Brain microvascular endothelial cell (primary cell): ENCODE data around the gene DIAPH3.

Experiments
- DNase-seq: peaks from one replicate; pipeline ENCODE4 v3.0.0-alpha.2; 2020
- H3K27ac ChIP-seq: fragments of 250-450 bp; sonication (Bioruptor Pico); 2 replicates; pipeline ENCODE4 v1.5.1; 2020; ENCODE audit warnings: mild to moderate bottlenecking, moderate library complexity
- H3K27me3 ChIP-seq: fragments of 250-450 bp; sonication (Bioruptor Pico); replicated peaks from 2 replicates; pipeline ENCODE4 v1.5.1; 2020; ENCODE audit warnings: mild to moderate bottlenecking
- H3K36me3 ChIP-seq: fragments of 250-450 bp; sonication (Bioruptor Pico); replicated peaks from 2 replicates; pipeline ENCODE4 v1.5.1; 2020; ENCODE audit warnings: mild to moderate bottlenecking
- H3K4me3 ChIP-seq: 2 replicates; pipeline ENCODE4 v1.5.1; 2011; ENCODE audit warnings: low read depth, mild to moderate bottlenecking, control low read depth, low read length, moderate library complexity
- in situ Hi-C: cut with HindIII; loops from 2 replicates; pipeline ENCODE4 v1.10.0; 2017; ENCODE audit warnings: low sequenced_read_pairs, low pct_ligation_motif_present
- TF ChIP-seq, protein P1 (sequence below): IDR thresholded peaks from 2 replicates; pipeline ENCODE4 v1.5.1; 2011; ENCODE audit warnings: low read depth, mild to moderate bottlenecking, moderate library complexity, low read length, control low read depth, inconsistent platforms; ENCODE audit errors: missing control alignments

DIAPH3 gene

DNA sequence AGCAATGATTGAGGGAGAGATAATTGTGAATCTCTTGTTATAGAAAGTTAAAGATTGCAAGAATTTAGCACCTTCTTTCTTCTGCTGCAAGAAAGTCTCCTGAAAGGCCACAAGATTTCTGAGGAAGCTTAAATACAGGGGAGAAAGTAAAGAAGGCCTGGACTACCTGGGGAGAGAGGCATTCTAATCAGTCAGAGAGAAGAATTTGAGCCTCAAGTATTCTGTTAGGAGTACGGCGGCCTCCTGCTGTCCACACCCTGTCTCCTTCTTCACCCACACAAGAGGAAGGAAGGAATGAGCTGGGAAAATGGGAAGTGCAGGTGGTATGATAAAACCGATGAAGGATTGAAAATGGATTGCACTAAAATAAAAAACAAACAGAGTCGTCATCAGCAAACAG lies 474.7 kb downstream of the DIAPH3 start:
- H3K36me3 ChIP-seq = no peaks in the 10 kb centered on the region
- no peak overlapping the region for H3K27ac ChIP-seq
- H3K27me3 ChIP-seq = no peaks in the 10 kb centered on the region
- TF ChIP-seq, protein P1, sequence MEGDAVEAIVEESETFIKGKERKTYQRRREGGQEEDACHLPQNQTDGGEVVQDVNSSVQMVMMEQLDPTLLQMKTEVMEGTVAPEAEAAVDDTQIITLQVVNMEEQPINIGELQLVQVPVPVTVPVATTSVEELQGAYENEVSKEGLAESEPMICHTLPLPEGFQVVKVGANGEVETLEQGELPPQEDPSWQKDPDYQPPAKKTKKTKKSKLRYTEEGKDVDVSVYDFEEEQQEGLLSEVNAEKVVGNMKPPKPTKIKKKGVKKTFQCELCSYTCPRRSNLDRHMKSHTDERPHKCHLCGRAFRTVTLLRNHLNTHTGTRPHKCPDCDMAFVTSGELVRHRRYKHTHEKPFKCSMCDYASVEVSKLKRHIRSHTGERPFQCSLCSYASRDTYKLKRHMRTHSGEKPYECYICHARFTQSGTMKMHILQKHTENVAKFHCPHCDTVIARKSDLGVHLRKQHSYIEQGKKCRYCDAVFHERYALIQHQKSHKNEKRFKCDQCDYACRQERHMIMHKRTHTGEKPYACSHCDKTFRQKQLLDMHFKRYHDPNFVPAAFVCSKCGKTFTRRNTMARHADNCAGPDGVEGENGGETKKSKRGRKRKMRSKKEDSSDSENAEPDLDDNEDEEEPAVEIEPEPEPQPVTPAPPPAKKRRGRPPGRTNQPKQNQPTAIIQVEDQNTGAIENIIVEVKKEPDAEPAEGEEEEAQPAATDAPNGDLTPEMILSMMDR = no peak
- in situ Hi-C loops = no loop called here
- no peak overlapping the region for H3K4me3 ChIP-seq
- no peak for DNase-seq

DNA sequence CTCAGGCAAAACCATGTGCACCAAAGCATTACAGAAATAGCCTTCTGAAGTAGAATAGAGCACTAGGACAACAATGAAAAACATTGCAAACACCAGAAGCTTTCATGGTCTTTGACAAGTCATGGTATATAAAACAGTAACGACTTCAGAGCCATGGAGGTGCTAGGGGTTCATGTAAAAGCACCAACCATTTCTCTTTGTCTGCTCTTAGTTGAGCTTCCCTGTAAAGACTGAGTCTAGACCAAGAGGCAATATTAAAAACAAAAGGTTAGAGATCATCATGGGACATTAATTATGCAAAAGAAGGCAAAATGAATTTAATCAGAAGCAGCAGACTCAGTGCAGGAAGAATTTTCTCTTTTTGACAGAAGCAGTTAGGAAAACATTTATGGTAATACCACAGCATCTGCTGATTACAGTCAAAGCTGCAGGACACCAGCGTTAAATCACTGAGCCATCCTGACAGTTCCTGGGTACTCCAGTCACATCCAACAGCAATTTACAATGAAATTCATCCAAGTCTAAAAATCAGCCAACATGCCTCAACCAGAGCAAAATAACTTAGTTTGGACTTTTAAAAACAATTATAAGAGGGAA lies 476.8 kb downstream of the DIAPH3 start:
- TF ChIP-seq, protein P1 = no peak
- in situ Hi-C loops = no loop called here

DNA sequence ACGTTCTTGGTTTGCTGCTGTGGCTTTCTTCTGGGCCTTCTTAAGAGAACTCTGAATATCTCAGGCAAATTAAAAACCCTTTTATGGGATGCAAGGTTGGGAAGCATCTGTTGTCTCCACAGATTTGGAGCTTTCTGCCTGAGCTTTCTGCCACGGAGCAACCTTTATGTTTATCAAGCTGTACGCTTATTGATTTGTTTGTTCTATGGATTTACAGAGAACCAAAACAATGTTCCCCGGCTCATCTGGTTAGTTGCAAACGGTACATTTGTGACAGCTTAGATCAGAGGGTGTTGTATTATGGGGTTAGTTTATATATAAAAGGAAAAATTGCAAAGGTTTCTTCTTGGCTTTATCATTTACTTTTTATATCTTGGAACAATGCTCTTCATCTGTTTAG lies 479.6 kb downstream of the DIAPH3 start:
- H3K4me3 ChIP-seq = no peak overlapping the region
- H3K27ac ChIP-seq = no peak overlapping the region
- no peak for DNase-seq
- in situ Hi-C loops = no loop called here
- H3K36me3 ChIP-seq = no peaks in the 10 kb centered on the region
- H3K27me3 ChIP-seq = no peaks in the 10 kb centered on the region
- TF ChIP-seq, protein P1 = no peak

More for the DNA sequence above, 476.8 kb downstream of the DIAPH3 start:
- no peaks in the 10 kb centered on the region for H3K27me3 ChIP-seq
- H3K27ac ChIP-seq = no peak overlapping the region
- DNase-seq = no peak
- H3K36me3 ChIP-seq = no peaks in the 10 kb centered on the region
- no peak overlapping the region for H3K4me3 ChIP-seq

DNA sequence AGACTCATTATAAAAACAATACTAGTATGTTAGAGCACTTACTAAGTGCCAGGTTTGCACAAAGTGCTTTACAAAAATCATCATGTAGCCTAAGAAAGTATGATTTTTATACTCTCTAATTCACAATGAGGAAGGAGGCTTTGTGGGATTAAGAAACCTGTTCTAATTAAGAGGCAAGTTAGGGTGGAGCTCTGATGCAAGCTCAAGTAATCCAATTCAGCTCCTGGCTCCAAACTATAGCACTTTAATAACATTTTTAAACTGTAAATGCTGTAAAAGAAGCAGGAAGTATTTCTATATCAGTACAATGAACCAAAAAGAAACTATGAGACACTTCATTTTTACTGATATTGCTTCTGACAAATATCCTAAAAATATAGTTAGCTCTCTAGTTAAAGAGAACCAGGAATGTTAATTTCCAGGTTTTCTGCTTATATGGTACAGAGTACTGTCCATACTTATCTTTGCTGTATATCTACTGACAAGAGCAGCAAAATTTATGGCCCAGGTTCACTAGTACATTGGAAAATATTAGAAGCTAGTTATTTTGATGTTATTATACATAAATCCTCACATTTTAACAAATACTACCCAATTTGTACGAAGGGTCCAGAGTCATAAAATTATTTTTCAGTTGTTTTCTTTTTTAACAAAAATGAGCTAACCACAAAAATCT lies 482.0 kb downstream of the DIAPH3 start:
- no peaks in the 10 kb centered on the region for H3K27me3 ChIP-seq
- no peak overlapping the region for H3K4me3 ChIP-seq
- H3K27ac ChIP-seq = no peak overlapping the region
- DNase-seq = no peak
- TF ChIP-seq, protein P1 = no peak
- in situ Hi-C loops = no loop called here
- no peaks in the 10 kb centered on the region for H3K36me3 ChIP-seq

DNA sequence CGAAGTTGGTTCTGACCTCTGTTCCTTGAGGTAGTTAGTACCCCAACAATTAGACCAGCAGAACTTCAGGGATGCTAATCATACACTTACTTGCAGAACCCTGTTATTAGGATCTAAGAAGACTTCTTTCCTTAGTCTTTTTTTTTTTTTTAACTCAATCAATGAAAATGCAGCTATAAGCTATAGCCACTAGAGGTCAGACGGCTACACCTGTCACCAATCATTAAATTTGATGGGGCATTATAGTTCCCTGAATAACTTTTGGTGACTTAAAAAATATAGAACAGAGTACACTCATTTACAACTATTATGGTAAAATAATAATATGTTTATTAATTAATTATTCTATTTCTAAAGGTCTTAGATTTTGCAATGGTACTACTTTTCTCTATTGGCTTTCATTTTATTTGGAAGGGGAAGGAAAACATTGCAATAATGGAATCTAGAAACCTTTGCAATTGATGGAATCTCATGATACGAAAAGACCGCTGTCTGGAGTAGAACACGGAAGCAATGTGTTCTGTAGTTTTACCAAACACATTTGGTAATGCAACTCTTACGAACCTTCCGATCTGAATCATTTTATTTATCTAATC lies 483.2 kb downstream of the DIAPH3 start:
- TF ChIP-seq, protein P1 = peak; percentile 67
- no peak overlapping the region for H3K27ac ChIP-seq
- no peak for DNase-seq
- no peaks in the 10 kb centered on the region for H3K27me3 ChIP-seq
- no peak overlapping the region for H3K4me3 ChIP-seq
- in situ Hi-C loops = no loop called here
- H3K36me3 ChIP-seq = no peaks in the 10 kb centered on the region
